HG02870 (cell line): ENCODE data around the gene PRR5.
"Not testable (repeated sequence)": the region's sequence is repeated elsewhere in the genome, so short reads cannot be mapped to it uniquely, and the experiment has no call there.

Source experiments
- ATAC-seq: cut with Tn5 transposase; IDR thresholded peaks from one replicate; pipeline ENCODE4 v1.9.1; 2021; ENCODE audit warnings: mild to moderate bottlenecking, moderate library complexity; ENCODE audit not compliant: unreplicated experiment

Gene PRR5

GRCh38 chr22:44672632-44673031 lies 29.4 kb upstream of the PRR5 start:
- ATAC-seq, result no peak

GRCh38 chr22:44673406-44673805 lies 28.6 kb upstream of the PRR5 start:
- ATAC-seq, result no peak

DNA sequence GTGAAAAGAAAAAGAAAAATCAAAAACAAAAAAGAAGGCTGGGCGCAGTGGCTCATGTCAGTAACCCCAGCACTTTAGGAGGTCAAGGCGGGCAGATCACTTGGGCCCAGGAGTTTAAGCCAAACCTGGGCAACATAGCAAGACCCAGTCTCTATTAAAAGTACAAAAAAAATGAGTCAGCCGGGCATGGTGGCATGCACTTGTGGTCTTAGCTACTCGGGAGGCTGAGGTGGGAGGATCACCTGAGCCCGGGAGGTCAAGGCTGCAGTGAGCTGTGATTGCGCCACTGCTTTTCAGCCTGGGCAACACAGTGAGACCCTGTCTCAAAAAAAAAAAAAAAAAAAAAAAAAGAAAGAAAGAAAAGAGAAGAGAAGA lies 26.0 kb upstream of the PRR5 start:
- ATAC-seq, result not testable (repeated sequence)

DNA sequence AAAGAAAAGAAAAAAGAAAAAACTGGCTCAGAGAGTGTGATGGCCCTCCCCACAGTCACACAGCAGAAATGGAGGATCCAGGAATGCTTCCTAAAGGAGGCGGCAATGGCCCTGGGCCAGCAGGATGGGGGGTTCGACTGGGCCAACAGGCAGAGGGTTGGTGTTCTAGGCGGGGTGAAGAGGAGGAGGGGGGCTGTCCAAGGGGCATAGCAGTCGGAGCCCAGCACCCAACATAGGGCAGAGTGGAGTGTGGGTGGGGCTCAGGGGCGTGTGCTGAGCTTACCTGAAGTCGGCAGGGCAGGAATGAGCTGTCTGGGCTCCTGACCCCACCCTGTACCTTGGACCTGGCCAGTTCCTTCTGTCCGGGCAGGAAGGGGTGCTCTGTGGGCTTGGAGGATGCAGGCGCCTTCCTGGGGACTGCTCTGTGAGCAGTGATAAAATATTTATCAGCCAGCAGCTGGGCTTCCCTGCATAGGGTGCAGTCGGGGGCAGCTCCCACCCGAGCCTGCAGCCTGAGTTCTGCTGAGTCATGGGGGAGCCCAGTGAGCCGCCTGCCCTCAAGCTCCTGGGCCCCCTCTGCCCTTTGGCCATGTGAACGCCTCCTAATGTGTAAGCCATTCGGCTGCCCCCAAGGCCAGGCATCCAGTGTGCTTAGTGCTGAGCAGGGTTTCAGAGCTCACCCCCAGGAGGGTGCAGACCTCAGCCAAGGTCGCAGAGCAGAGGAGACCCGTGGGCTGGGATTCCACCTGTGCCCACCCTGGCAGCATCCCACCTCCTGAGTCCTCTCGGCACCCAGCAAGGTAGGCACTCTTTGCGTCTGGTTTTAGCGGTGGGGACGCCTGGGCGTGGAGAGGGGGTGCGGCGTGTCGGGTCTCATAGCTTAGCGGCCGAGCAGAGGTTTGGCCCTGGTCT lies 25.3 kb upstream of the PRR5 start:
- ATAC-seq, result no peak

- no peak for ATAC-seq
These were observed 24.6 kb upstream of the PRR5 start for GRCh38 chr22:44677353-44677840.

DNA sequence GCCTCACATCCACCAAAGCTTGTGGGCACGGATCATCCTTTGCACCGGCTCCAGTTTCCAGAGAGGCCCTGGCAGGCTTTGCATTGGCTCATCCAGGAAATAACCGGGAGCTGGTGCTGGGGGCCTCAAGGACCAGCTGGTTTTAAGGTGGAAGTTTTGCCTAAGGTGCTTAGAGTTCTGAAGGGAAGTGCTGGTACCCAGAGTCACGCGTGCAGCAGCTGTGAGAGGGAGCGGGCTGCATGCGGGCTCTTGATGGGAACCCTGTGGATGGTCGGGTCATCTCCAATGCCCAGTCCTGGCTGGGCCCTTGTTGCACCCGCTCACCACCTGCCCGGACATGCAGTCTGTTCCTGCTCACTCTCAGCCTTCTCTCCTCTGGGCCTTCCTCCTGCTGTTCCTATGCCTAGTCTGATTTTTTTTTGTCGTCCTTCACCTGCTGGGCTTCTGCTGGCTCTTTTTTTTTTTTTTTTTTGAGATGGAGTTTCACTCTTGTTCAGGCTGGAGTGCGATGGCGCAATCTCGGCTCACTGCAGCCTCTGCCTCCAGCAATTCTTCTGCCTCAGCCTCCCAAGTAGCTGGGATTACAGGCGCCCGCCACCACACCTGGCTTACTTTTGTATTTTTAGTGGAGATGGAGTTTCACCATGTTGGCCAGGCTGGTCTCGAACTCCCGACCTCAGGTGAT lies 24.0 kb upstream of the PRR5 start:
- no peak for ATAC-seq

GRCh38 chr22:44678556-44679305 lies 23.3 kb upstream of the PRR5 start:
- ATAC-seq, result no peak

- ATAC-seq, result not testable (repeated sequence)
These were observed 22.7 kb upstream of the PRR5 start for GRCh38 chr22:44679306-44679647.

- no peak for ATAC-seq
These were observed 21.9 kb upstream of the PRR5 start for GRCh38 chr22:44680058-44680457.

DNA sequence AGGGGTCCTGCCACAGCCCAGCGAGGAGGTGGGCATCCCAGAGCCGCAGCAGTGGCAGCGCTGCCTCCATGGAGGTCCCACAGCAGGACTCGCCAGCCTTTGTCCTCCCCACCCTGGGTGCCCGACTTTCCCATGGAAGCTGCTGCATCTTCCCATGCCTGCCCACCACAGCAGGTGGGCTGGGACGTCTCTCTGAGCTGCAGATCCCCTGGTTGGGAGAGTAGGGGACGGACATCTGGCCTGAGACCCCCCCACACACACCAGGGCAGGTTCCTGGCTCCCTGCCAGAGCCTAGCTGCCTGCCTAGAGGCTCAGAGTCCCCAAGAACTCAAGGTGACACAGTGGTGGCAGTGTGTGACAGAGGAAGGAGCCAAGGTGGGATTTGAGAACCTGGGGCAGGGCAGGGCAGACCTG lies 21.5 kb upstream of the PRR5 start:
- no peak for ATAC-seq

DNA sequence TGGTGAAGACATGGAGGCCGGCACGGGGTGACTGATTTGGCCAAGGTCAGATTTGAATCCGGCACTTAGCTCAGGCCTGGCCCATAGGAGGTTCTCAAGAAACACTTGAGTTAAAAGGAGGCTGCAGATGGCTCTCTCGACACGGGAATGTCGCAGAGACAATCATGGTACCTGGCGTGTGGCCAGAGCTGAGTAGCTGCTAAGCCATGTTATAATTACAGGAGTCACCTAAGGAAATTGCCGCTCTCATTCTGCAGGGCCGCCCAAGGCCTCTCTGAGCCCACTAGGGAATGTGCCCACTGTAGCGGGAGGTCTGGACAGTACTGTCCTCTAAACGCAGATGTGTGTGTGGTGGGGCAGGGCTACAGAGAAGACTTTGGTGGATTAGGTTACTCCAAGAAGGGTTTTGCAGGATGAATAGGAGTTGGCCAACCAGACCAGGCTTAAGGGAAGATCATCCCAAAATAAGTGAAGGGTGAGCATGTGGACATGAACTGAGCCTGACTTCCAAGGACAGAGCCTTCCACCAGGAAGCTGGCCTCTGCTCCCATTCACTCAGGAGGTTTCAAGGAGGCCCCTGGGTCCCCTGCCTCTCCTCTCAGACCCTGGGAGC lies 19.3 kb upstream of the PRR5 start:
- no peak for ATAC-seq

DNA sequence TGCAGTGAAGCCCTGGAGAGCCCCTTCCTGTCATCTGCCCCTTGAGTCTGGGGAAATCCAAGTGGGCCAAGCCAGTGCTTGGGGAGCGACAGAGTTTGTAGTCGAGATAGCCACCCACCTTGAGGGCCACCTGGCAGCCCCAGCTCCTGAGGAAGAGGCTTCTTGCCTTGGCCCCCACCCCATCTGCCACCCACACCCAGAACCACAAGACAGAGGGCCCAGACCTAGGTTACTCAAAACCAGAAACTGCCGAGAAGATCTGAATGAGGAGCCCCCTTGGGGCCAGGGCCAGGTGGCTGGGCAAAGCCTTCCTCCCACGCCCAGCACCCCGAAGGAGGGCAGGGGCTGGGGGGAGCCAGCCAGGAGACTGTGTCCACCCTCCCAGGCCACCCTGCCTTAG lies 18.8 kb upstream of the PRR5 start:
- no peak for ATAC-seq

DNA sequence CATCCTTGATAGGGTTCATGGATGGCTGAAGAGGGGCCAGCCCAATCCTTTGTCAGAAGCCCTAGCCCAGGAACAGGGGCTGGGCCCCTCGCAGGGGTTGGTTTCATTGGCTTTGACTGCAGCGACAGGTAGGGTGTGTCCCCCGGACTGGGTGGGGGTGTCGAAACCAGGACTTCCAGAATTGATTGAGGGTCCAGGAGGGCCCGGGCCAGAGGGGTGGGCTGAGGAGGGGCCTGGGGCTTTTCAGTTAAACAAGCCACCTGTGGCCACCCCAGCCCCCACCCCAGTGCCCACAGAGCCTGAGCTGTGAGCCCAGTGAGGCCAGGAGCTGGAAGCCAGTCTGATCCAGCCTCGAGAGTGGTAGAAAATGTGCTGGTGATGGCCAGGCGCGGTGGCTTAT lies 18.1 kb upstream of the PRR5 start:
- ATAC-seq, result no peak

GRCh38 chr22:44684506-44685383 lies 17.3 kb upstream of the PRR5 start:
- no peak for ATAC-seq

DNA sequence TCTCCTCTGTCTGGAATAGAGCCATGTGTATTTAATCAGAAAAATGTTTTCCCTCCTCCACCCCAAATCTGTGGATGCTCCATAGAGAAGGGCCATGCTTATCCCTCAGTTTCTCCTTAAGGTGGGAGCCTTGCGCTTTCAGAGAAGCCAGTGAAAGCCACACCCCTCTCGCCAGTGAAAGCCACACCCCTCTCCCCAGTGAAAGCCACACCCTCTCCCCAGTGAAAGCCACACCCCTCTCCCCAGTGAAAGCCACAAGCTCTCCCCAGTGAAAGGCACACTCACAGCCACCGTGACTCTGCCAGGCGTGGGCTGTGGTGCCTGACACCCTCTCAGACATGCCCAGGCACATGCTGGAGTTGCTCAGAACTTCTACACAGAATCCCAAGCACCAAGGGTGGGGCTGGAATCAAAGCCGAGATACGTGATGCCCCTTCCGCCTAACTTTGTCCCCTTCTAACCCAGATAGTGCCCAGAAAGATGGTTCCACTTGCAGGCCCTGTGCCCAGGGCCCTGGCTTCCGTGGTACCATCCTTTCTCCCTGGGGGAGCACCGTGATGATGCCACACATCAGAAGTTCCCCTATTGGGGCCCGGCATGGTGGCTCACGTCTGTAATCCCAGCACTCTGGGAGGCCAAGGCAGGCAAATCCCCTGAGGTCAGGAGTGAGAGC lies 16.5 kb upstream of the PRR5 start:
- ATAC-seq, result peak; percentile 44

DNA sequence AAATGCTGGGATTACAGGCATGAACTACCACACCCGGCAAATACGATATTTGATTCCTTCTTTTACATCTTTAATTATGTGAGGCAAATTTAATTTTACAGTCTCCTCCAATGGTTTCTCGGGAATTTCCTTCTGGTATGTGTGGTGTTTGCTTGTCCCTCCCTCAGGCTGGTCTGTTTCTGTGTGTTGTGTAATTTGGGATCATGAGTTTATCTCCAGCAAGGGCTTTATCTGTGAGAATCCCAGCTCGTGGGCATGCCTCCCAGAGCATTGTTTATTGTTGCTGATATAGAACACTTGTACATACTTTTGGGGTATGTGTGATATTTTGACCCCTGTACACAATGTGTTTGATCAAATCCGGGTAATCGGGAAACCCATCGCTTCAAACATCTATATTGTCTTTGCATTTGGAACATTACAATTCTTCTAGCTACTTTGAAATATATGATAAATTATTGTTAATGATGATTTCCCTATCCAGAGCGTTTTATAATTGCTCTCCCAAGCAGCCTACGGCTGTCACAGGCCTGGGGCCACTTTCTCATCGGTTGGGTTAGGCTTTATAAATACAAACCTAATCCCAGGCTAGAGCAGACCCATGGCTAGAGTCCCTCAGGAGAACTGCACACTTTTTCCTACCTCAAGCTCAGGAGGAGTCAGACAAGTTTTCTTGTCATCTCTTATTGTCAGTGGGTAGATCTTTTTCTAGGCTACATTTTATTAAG lies 15.0 kb upstream of the PRR5 start:
- ATAC-seq, result no peak

GRCh38 chr22:44689173-44689572 lies 12.8 kb upstream of the PRR5 start:
- ATAC-seq, result no peak

GRCh38 chr22:44689915-44690524 lies 12.0 kb upstream of the PRR5 start:
- ATAC-seq, result no peak
